Measurements from ENCODE around the gene SCART1.
"Not testable (repeated sequence)": the region's sequence is repeated elsewhere in the genome, so short reads cannot be mapped to it uniquely, and the experiment has no call there.

SCART1 gene

DNA sequence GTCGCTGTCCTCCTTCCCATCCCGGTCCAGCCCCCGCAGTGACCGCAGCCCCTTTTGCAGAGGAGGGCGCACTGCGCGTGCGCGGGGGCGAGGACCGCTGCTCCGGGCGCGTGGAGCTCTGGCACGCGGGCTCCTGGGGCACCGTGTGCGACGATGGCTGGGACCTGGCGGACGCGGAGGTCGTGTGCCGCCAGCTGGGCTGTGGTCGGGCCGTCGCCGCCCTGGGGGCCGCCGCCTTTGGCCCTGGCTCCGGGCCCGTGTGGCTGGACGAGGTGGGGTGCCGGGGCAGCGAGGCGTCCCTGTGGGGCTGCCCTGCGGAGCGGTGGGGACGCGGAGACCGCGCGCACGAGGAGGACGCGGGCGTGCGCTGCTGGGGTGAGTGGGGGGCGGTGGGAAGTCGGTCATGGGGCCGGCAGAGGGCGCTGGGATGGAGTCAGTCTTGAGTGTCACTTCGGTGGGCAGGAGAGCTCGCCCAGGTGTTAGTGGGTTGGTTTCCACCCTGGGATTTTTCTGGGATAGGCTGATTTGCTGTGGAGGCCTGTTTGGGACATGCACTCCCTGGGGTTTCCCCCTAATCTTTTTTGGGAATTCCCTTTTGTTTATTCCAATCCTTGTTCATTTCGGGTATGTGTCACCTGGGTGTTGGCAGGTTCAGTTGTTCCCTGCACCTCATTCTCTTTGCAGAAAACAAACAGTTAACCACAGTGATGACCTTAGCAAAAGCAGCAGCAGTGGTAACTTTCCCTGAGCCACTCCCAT is 11.6 kb downstream of the SCART1 start:
- TF ChIP-seq, protein P1, sequence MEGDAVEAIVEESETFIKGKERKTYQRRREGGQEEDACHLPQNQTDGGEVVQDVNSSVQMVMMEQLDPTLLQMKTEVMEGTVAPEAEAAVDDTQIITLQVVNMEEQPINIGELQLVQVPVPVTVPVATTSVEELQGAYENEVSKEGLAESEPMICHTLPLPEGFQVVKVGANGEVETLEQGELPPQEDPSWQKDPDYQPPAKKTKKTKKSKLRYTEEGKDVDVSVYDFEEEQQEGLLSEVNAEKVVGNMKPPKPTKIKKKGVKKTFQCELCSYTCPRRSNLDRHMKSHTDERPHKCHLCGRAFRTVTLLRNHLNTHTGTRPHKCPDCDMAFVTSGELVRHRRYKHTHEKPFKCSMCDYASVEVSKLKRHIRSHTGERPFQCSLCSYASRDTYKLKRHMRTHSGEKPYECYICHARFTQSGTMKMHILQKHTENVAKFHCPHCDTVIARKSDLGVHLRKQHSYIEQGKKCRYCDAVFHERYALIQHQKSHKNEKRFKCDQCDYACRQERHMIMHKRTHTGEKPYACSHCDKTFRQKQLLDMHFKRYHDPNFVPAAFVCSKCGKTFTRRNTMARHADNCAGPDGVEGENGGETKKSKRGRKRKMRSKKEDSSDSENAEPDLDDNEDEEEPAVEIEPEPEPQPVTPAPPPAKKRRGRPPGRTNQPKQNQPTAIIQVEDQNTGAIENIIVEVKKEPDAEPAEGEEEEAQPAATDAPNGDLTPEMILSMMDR (IDR thresholded peaks at IDR 0.05; ENCODE audit: insufficient read depth, missing control alignments): no peak
- FAIRE-seq (no peak), DNase-seq (ENCODE audit: insufficient read length, low spot score) (no peak)

DNA sequence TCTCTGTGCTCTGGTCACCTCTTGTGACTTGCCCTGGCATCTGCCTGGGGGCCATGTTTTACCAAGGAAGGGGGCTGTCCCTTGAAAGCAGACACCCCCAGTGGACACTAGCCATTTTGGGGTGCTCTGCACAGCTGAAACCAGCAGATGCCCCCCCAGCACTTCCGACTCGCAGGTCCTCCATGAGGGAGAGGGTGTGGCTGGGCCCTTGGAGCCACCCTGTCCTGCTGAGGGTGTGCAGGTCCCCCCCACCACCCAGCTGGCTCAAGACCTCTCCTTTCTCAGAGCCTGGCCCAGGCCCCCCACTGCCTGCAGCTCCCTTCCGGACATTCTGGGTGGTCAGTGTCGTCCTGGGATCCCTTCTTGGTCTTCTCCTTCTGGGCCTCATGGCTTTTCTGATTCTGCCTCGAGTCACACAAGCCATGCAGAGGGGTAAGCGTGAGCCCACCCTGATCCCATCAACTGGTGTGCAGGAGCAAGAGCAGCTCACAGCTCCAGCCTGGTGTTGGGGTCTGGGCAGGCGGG is 12.3 kb downstream of the SCART1 start:
- FAIRE-seq (no peak), DNase-seq (ENCODE audit: insufficient read length, low spot score) (no peak)
- TF ChIP-seq, protein P1 (IDR thresholded peaks at IDR 0.05; ENCODE audit: insufficient read depth, missing control alignments): no peak

DNA sequence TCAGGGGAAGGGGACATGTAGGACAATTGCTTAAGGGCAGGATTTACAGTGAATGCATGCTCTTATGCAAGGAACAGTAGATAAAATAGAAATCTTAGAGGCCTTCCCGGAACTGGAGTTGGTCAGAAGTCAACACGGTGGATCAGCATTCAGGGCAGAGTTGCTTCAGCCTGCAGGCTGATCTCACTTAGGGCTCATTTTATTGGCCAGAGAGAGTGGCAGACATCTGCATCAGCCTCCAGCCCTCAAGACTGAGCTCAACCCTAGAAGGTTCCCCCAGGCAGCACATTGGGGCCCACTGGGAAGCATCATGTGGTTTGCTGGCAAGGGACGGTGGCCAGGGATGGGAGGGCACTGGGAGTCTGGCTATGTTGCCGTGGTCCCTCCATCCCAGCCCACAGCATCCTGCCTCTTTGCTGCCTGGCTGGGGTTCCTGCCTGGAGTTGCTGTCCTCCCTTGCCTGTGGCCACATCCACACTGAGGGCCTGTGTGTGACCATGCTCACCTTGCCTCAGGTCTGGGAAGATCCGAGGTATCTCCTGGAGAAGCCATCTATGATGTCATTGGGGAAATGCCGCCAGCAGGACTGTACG is 13.0 kb downstream of the SCART1 start:
- FAIRE-seq (no peak), DNase-seq (ENCODE audit: insufficient read length, low spot score) (no peak)
- TF ChIP-seq, protein P1 (IDR thresholded peaks at IDR 0.05; ENCODE audit: insufficient read depth, missing control alignments): no peak

DNA sequence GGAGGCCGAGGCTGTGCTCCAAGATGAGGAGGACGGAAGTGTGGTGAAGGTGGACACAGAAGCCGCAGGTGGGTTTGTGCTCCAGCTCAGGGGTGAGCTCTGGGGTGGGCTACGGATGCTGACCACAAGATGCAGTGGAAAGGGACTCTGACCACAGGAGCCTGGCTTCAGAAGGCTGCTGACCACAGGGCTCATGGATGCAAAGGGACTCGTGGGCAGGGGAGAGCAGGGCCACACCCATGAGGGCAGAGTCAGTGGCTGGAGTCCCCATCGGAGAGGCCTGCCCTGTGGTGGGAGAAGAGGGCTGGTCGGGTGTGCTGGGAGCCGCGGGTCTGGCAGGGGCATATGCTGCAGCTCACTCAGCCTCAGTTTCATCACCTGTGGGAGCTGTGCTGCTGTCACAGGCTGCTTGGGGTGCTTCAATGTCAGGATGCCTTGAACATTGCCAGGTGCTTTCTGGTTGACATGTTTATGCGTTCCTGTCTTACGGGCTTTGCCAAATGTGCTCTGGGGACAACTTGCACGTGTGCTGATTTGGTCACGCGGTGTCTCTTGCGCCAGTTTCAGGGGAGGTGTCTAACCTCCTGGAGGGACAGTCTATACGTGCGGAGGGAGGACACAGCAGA is 13.7 kb downstream of the SCART1 start:
- TF ChIP-seq, protein P1 (IDR thresholded peaks at IDR 0.05; ENCODE audit: insufficient read depth, missing control alignments): no peak
- FAIRE-seq: no peak
- DNase-seq (ENCODE audit: insufficient read length, low spot score): no peak

DNA sequence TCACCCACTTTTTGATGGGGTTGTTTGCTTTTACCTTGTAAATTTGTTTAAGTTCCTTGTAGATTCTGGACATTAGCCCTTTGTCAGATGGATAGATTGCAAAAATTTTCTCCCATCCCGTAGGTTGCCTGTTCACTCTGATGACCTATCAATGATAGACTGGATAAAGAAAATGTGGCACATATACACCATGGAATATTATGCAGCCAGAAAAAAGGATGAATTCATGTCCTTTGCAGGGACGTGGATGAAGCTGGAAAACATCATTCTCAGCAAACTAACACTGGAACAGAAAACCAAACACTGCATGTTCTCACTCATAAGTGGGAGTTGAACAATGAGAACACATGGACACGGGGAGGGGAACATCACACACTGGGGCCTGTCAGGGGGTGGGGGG is 15.5 kb downstream of the SCART1 start:
- not testable (repeated sequence) for FAIRE-seq; DNase-seq (ENCODE audit: insufficient read length, low spot score)

DNA sequence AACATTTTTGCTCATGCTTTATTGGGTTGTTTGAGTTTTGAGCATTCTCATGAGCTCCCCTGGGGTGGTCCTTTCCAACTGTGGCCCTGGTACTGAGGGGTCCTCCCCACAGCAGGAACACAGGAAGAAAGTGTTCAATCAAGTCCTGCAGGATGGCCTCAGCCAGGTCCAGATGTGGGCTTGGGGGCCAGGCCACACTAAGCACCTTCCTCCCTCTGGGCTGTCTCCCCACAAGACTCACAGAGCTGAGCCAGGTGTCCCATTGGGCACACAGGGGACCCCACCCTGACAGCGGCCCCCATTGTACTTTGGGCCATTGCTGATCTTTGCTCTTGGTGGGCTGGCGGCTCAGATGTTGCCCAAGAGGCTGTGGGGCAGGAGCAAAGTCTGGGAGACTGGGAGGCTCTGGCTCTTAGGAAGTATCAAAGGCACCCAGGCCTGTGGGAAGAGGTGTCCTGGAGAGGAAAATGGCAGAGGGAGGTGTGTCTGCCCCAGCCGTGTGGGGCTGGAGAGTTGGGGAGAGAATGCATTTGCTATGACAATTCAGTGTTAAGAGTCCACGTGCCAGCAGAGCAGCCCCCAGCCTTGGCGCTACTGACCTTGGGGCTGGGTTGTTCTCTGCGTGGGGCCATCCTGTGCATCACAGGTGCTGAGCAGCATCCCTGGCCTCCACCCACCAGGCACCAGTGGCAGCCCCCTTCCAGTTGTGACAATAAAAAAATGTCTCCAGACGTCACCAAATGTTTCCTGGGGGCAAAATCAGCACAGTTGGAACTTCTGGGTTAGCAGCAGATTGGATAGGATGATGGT is 17.8 kb downstream of the SCART1 start:
- no peak for FAIRE-seq
- TF ChIP-seq, protein P1 (IDR thresholded peaks at IDR 0.05; ENCODE audit: insufficient read depth, missing control alignments): no peak

DNA sequence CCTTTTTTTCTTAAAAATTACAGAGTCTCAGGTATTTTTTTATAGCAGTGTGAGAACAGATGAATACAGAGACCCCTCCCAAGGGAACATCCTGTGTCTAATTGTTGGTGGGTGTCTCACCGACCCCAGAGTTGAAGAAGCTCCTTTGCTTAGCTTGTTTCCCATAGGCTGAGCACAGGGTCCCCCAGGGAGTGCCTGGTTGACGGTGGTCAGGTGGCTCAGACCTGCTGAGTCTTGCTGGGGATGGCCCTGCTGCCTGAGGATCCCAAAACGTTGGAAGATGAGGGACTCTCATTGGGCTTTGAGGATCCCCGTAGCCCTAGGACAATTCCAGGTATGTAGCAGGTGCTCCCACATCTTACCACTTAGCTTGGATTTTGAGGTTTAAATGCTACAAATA is 19.5 kb downstream of the SCART1 start:
- FAIRE-seq: no peak

More for the DNA sequence above, 17.8 kb downstream of the SCART1 start:
- no peak for DNase-seq (ENCODE audit: insufficient read length, low spot score)

More for the DNA sequence above, 19.5 kb downstream of the SCART1 start:
- no peak for DNase-seq (ENCODE audit: insufficient read length, low spot score)
- TF ChIP-seq, protein P1 (IDR thresholded peaks at IDR 0.05; ENCODE audit: insufficient read depth, missing control alignments): no peak
